HG02759 (cell line): Measurements from ENCODE around the gene ZBTB34.
"Not testable (repeated sequence)": the region's sequence is repeated elsewhere in the genome, so short reads cannot be mapped to it uniquely, and the experiment has no call there.

ENCODE experiments used
- ATAC-seq: cut with Tn5 transposase; IDR thresholded peaks from one replicate; pipeline ENCODE4 v1.9.1; 2021; ENCODE audit warnings: mild to moderate bottlenecking, moderate library complexity; ENCODE audit not compliant: unreplicated experiment

The ZBTB34 gene, protein sequence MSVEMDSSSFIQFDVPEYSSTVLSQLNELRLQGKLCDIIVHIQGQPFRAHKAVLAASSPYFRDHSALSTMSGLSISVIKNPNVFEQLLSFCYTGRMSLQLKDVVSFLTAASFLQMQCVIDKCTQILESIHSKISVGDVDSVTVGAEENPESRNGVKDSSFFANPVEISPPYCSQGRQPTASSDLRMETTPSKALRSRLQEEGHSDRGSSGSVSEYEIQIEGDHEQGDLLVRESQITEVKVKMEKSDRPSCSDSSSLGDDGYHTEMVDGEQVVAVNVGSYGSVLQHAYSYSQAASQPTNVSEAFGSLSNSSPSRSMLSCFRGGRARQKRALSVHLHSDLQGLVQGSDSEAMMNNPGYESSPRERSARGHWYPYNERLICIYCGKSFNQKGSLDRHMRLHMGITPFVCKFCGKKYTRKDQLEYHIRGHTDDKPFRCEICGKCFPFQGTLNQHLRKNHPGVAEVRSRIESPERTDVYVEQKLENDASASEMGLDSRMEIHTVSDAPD

GRCh38 chr9:126860077-126860756 is at the start of gene ZBTB34:
ZBTB34 (plus strand) TSS chr9:126860639; CDS start chr9:126879400, 18,761 bp downstream.
- ATAC-seq, result peak; percentile 76

GRCh38 chr9:126813072-126813471 is 47.4 kb upstream of the ZBTB34 start:
- no peak for ATAC-seq

DNA sequence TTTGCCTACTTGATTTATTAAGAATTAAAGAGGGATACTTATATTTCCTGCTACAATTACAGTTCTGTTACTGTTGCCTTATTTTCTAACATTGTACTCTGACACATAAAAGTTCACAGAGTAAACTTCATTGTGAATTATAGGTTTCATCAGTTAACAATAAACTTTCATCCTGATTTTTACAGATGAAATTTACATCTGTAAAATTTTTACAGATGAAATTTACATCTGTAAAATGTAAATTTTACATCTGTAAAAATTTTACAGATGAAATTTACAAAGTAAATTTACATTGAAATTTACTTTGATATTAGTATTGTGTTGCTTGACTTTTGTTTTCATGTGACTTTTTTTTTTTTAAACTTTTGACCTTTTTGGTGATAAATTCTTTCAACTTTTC is 46.3 kb upstream of the ZBTB34 start:
- no peak for ATAC-seq

GRCh38 chr9:126817615-126818014 is 42.8 kb upstream of the ZBTB34 start:
- ATAC-seq, result not testable (repeated sequence)

GRCh38 chr9:126818482-126818881 is 42.0 kb upstream of the ZBTB34 start:
- ATAC-seq, result no peak

DNA sequence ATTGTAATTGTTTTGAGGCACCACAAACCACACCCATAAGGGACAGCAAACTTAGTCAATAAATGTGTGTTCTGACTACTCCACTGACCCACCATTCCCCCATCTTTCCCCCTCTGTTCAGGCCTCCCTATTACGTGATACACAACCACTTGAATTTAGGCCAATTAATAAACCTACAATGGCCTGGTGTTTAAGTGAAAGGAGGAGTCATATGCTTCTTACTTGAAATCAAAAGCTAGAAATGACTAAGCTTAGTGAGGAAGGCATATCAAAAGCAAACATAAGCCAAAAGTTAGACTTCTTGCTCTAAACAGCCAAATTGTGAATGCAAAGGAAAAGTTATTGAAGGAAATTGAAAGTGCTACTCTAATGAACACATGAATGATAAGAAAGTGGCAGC is 41.0 kb upstream of the ZBTB34 start:
- ATAC-seq, result no peak

- ATAC-seq, result no peak
These were observed 38.2 kb upstream of the ZBTB34 start for GRCh38 chr9:126822278-126822677.

- no peak for ATAC-seq
These were observed 37.6 kb upstream of the ZBTB34 start for GRCh38 chr9:126822873-126823272.

DNA sequence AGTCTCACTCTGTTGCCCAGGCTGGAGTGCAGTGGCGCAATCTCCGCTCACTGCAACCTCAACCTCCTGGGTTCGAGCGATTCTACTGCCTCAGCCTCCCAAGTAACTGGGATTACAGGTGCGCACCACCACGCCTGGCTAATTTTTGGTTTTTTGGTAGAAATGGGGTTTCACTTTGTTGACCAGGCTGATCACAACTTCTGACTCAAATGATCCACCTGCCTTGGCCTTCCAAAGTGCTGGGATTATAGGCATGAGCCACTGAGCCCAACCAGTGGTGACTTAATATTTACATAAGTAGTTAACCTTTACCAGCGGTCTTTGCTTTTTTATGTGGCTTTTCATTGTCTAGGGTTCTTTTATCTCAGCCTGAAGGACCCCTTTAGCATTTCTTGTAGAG is 36.4 kb upstream of the ZBTB34 start:
- not testable (repeated sequence) for ATAC-seq

DNA sequence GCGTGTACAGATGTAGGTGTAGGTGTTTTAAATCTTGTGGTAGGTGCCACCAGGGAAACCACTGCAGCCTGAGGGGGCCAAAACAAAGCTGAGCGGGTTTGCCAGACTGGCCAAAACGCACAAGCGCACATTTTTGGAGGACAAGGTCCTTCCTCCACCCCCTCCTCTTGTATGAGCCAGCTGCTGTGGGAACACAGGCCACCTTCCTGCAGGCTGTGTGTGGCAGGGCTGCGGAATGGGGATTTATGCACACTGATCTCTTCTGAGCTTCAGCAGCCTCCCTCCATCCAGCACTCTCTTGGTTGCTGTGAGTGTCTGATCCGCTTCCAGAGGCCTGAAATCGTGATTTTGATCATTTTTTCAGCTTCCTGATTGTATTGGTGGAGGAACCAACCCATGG is 33.2 kb upstream of the ZBTB34 start:
- no peak for ATAC-seq

GRCh38 chr9:126829035-126829434 is 31.4 kb upstream of the ZBTB34 start:
- ATAC-seq, result no peak

DNA sequence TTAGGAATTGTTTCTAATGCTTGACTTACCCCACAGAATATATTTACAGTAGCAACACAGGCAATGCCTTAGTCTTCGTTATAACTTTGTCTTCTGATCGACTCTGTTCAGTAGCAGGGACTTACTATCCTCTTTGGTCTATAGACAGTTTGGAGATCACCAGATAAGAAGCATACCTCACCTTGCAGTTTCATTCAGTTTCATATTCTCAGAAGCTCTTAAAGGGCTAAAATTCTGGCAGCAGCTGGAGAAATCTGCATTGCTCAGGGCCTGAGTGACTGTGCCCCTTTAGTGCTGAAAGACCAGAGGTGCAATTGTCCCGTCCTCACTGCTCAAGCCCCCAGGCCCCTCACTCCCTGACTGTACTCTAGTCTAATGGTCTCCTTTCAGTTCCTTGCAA is 29.6 kb upstream of the ZBTB34 start:
- no peak for ATAC-seq

- ATAC-seq, result no peak
These were observed 28.0 kb upstream of the ZBTB34 start for GRCh38 chr9:126832440-126832839.

- ATAC-seq, result no peak
These were observed 27.4 kb upstream of the ZBTB34 start for GRCh38 chr9:126833020-126833419.

DNA sequence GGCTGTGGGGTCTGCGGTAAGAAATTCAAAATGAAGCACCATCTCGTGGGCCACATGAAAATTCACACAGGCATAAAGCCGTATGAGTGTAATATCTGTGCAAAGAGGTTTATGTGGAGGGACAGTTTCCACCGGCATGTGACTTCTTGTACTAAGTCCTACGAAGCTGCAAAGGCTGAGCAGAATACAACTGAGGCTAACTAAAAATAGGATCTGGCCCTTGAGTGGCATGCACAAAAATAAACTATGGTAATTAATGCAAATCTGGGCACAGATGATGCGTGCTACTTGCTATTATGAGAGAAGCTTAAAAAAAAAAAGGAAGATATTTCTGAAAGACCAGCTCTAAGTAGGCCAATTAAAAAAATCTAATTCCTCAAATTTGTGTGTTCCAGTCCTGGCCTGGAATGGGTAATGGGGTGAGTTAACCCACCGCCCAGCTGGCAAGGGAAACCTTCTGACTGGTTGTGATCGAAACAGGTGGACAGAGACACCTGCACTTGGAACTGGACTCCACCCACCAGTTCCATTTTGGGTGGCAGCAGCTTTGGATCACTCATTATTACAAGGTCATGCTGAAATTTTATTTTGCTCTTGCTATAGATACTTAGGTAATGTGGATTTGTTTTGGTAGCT is 26.6 kb upstream of the ZBTB34 start:
- ATAC-seq, result no peak

DNA sequence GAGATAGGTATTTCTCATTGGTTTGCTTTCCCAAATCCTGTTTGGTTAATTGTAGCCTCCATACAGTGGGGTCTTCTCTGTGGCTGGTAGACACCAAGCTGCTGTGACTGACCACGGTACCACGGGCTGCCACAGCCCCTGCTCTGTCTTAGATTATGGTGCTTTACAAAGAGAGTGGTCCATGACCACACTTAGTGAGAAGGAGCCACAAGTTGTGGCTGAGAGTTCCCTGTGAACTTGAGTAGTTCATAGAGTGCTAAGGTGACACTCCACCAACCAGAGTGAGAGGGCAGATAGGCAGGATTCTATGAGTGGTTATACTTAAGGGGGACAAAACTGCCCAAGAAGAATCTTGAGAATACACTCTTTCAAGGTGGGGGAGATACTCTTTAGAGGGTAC is 25.8 kb upstream of the ZBTB34 start:
- ATAC-seq, result no peak

DNA sequence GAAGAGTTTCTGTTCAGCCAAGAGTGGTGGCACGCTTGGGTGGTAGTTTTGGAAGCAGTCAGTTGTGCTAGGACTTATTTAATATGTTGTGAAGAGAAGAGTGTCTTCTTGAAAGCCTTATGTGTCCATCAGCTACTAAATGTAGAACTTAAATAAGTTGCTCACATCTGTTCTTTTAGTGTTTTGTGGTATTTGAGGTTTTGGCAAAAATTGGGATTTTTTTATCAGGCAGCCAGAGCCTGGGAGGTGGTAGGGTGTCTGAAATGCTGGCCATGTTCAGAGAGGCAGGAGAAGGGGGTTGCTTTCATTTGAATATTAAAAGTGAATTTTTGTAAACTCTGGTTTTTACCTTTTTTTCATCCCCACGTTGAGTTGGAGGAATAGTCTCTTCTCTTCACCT is 24.2 kb upstream of the ZBTB34 start:
- no peak for ATAC-seq

DNA sequence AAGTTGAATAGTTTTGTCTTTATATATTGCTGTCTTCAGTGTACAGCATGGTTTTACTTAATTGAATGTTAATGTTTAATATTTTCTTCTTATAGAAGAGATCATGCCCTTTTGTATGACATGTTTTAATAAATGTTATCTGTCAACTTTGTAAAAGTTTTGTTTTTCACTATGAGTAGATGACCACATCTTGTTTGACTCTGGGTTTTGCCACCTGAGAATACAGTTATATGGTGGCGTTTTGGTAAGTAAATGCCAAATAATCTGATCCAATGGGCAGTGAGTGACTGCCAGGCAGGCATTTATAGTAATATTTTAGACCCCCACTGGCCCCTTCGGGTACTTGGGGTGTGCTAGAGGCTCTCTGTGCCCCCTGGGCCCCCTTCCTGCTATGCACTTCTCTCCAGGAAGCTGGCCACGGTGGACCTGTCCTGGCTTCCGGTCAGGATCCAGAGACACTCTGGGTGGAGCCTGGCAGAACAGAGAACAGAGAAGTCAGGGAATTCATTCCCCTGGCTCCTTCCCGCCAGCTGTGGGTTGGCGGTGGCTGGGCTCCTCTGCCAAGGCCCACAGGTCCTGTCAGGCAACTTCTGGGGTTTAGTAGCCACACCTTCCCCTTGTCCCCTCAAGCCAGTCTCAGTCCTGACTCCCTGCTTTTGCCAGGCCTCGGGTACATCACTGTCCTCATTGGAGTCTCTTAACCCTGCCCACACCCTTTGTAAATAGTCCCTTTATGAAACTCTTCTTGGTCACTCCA is 22.2 kb upstream of the ZBTB34 start:
- ATAC-seq, result no peak

DNA sequence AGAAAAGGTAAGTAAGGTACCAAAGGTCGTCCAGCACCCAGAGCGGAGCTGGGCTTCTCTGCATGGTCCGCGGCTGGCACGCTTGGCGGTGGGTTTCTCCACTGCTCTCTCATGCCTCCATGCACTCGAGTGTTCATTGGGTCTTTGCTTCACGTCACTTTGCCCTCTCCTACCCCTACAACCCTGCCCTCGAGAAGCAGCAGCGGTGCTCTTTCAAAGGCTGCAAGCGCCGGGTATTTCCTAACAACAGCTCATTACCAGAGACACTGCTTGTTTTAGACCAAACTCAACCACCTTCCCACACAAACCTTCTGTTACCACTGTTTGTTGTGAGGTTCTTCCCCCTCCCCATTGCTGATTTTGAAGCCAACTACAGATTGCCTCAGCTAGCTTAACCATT is 21.5 kb upstream of the ZBTB34 start:
- ATAC-seq, result peak; percentile 54

DNA sequence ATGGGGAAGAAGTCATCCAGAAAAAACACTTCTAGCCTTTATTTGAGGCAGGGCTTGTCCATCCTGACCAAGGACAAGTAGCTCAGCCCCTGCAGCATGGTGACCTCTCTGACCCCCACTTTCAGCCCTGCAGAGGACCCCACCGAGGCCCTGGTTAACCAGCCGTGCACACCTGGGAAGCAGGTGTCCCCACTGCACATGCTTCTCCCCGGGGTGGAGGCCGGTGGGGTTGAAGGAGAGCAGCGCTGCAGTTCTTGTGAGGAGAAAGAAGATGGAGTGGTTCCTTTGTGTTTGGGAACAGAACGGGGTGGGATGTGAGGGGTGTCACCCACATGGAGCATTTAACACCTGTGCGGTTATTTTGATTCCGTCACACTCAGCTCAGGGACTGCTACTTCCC is 21.1 kb upstream of the ZBTB34 start:
- no peak for ATAC-seq

- no peak for ATAC-seq
These were observed 18.1 kb upstream of the ZBTB34 start for GRCh38 chr9:126842220-126842842.
